Stimulated activated CD4-positive, alpha-beta T cell treated with anti-CD3 and anti-CD28 coated beads, Interleukin-12 subunit alpha, Interleukin-12 subunit beta, amount 100 ng/mL, for 48 hours (primary cell): ENCODE measurements around the gene NEK9.
"Not testable (repeated sequence)": the region's sequence is repeated elsewhere in the genome, so short reads cannot be mapped to it uniquely, and the experiment has no call there.

Experiments
- DNase-seq, 3 donors: peaks; one replicate each; pipeline ENCODE4 v3.0.0-alpha.2; 2020; ENCODE audit warnings: low read depth in 2 of 3, low spot score in 1 of 3

The NEK9 gene

GRCh38 chr14:75068294-75069120 lies 58.3 kb downstream of the NEK9 start:
- DNase-seq = no peak

- DNase-seq = not testable (repeated sequence)
These were observed 59.1 kb downstream of the NEK9 start for GRCh38 chr14:75067765-75068164.

- no peak for DNase-seq
These were observed 59.6 kb downstream of the NEK9 start for GRCh38 chr14:75067212-75067611.

- DNase-seq = no peak
These were observed 60.2 kb downstream of the NEK9 start for GRCh38 chr14:75066691-75067090.

- DNase-seq = no peak
These were observed 62.7 kb downstream of the NEK9 start for GRCh38 chr14:75064205-75064567.

- DNase-seq = peak; percentile 87 to 94 (median 89)
These were observed 63.2 kb downstream of the NEK9 start, which contains the start of gene ACYP1 for GRCh38 chr14:75063491-75064204. Gene ACYP1, minus strand, starts transcription at chr14:75064024. Its CDS starts 471 bp downstream, at chr14:75063553.

- no peak for DNase-seq
These were observed 63.8 kb downstream of the NEK9 start for GRCh38 chr14:75063013-75063412.

- no peak for DNase-seq
These were observed 66.4 kb downstream of the NEK9 start for GRCh38 chr14:75060420-75060819.

- no peak for DNase-seq
These were observed 67.2 kb downstream of the NEK9 start for GRCh38 chr14:75059642-75060041.

GRCh38 chr14:75054421-75054820 lies 72.4 kb downstream of the NEK9 start:
- DNase-seq = no peak

- DNase-seq = no peak
These were observed 73.2 kb downstream of the NEK9 start for GRCh38 chr14:75053396-75054291.

- no peak for DNase-seq
These were observed 75.3 kb downstream of the NEK9 start for GRCh38 chr14:75051556-75051899.

GRCh38 chr14:75050852-75051555 lies 75.8 kb downstream of the NEK9 start, which contains the start of gene MLH3:
Gene MLH3, minus strand, starts transcription at chr14:75051467. Its CDS starts 1,812 bp downstream, at chr14:75049655.
- peak; percentile 56 to 74 (median 58) for DNase-seq

- no peak for DNase-seq
These were observed 77.1 kb downstream of the NEK9 start for GRCh38 chr14:75049731-75050201.

- no peak for DNase-seq
These were observed 77.7 kb downstream of the NEK9 start for GRCh38 chr14:75049136-75049535.

GRCh38 chr14:75048101-75048500 lies 78.7 kb downstream of the NEK9 start:
- no peak for DNase-seq

- DNase-seq = no peak
These were observed 79.3 kb downstream of the NEK9 start for GRCh38 chr14:75047506-75047905.

- DNase-seq = no peak
These were observed 79.9 kb downstream of the NEK9 start for GRCh38 chr14:75046899-75047298.

GRCh38 chr14:75046275-75046674 lies 80.6 kb downstream of the NEK9 start:
- DNase-seq = no peak

- DNase-seq = no peak
These were observed 82.1 kb downstream of the NEK9 start for GRCh38 chr14:75044752-75045151.

- no peak for DNase-seq
These were observed 82.5 kb downstream of the NEK9 start for GRCh38 chr14:75044322-75044721.
